ENCODE data around the gene BEX3. TPM values are rescaled to one million over a fixed set of nuclear protein-coding genes. Genes with fewer than 3 reads are reported as not detected.

Gene BEX3
- total and polyA plus RNA-seq, 12 donors: 171 to 1,002 (median 360) TPM

DNA sequence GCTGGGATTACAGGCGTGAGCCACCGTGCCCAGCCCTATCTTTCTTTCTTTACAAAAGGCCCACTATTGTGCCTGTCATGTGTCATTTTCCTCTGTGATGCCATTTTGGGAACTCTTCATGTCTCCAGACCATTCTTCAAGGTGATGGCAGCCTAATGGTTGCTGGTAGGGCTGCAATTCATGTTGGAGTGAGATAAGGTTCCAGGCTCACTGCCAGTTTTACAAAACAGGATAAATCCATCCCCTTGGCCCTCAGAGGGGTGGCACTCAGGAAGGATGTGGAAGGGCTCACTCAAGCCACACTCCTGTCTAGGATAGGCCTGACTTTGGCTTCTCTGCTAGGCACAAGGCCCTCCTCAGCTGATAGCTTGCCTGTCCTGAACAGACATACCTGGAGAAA is 16.2 kb upstream of the BEX3 start:
- H3K27me3 ChIP-seq: no peaks in the 10 kb centered on the region
- peaks cover 0 to 4% of the 10 kb centered on the region in 2 donors for H3K4me1 ChIP-seq (replicated peaks in 1 of 2)
- WGBS, 4 donors: 42 to 52% (median 44%) methylated on average over 2 of the region's 2 CpGs
- DNase-seq: peak in 6 of 7 donors; percentile 48 to 64 (median 58)
- TF ChIP-seq, protein P1, sequence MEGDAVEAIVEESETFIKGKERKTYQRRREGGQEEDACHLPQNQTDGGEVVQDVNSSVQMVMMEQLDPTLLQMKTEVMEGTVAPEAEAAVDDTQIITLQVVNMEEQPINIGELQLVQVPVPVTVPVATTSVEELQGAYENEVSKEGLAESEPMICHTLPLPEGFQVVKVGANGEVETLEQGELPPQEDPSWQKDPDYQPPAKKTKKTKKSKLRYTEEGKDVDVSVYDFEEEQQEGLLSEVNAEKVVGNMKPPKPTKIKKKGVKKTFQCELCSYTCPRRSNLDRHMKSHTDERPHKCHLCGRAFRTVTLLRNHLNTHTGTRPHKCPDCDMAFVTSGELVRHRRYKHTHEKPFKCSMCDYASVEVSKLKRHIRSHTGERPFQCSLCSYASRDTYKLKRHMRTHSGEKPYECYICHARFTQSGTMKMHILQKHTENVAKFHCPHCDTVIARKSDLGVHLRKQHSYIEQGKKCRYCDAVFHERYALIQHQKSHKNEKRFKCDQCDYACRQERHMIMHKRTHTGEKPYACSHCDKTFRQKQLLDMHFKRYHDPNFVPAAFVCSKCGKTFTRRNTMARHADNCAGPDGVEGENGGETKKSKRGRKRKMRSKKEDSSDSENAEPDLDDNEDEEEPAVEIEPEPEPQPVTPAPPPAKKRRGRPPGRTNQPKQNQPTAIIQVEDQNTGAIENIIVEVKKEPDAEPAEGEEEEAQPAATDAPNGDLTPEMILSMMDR (IDR thresholded peaks at IDR 0.05): no peak
- TF ChIP-seq POLR2A (IDR thresholded peaks at IDR 0.05): peak in 1 of 2 donors; percentile 16
- intact Hi-C loops (cut with DNase I): no loop called here
- H3K9me3 ChIP-seq (replicated peaks in 1 of 3): no peaks in the 10 kb centered on the region
- H3K36me3 ChIP-seq (replicated peaks in 1 of 2): no peaks in the 10 kb centered on the region
- peak overlapping the region in 3 of 5 donors; percentile 39 to 47 (median 43) for H3K27ac ChIP-seq
- H3K4me3 ChIP-seq: no peak overlapping the region

- H3K9me3 ChIP-seq (replicated peaks in 1 of 3): no peaks in the 10 kb centered on the region
- 31 to 41% (median 37%) methylated on average over 2 of the region's 2 CpGs for WGBS, 4 donors
- no peak for TF ChIP-seq POLR2A (IDR thresholded peaks at IDR 0.05)
- TF ChIP-seq, protein P1 (IDR thresholded peaks at IDR 0.05): no peak
- no peak for DNase-seq
- peaks cover 0 to 4% of the 10 kb centered on the region in 2 donors for H3K4me1 ChIP-seq (replicated peaks in 1 of 2)
- intact Hi-C loops (cut with DNase I): no loop called here
- no peaks in the 10 kb centered on the region for H3K27me3 ChIP-seq
- no peaks in the 10 kb centered on the region for H3K36me3 ChIP-seq (replicated peaks in 1 of 2)
- peak overlapping the region in 3 of 5 donors; percentile 35 to 47 (median 43) for H3K27ac ChIP-seq
- H3K4me3 ChIP-seq: no peak overlapping the region
These were observed 15.4 kb upstream of the BEX3 start for GRCh38 chrX:103360916-103361315.

- no peak for DNase-seq
- Histone ChIP-seq H3K27ac (peak overlapping the region in 1 of 5 donors; percentile 64), H3K4me3 (no peak overlapping the region), H3K9me3 (replicated peaks in 1 of 3) (no peaks in the 10 kb centered on the region), H3K27me3 (no peaks in the 10 kb centered on the region), H3K4me1 (replicated peaks in 1 of 2) (peaks cover 0 to 4% of the 10 kb centered on the region in 2 donors), H3K36me3 (replicated peaks in 1 of 2) (no peaks in the 10 kb centered on the region)
- WGBS, 4 donors: 7 to 29% (median 13%) methylated on average over 1 of the region's 1 CpG
- TF ChIP-seq POLR2A (IDR thresholded peaks at IDR 0.05): no peak
- TF ChIP-seq, protein P1 (IDR thresholded peaks at IDR 0.05): no peak
- intact Hi-C loops (cut with DNase I): no loop called here
These were observed 14.5 kb upstream of the BEX3 start for GRCh38 chrX:103361798-103362197.

GRCh38 chrX:103362474-103362873 is 13.9 kb upstream of the BEX3 start:
- Histone ChIP-seq H3K9me3 (replicated peaks in 1 of 3) (no peaks in the 10 kb centered on the region), H3K27me3 (no peaks in the 10 kb centered on the region), H3K4me3 (no peak overlapping the region), H3K27ac (peak overlapping the region in 2 of 5 donors; percentile 27 to 64), H3K36me3 (replicated peaks in 1 of 2) (no peaks in the 10 kb centered on the region), H3K4me1 (replicated peaks in 1 of 2) (peaks cover 0 to 4% of the 10 kb centered on the region in 2 donors)
- TF ChIP-seq, protein P1 (IDR thresholded peaks at IDR 0.05): no peak
- TF ChIP-seq POLR2A (IDR thresholded peaks at IDR 0.05): no peak
- WGBS, 4 donors: 20 to 34% (median 26%) methylated on average over 1 of the region's 1 CpG
- intact Hi-C loops (cut with DNase I): no loop called here
- DNase-seq: peak in 2 of 7 donors; percentile 27 to 30
